CD4-positive, alpha-beta T cell treated with Interleukin-15 for 4 hours (primary cell): ENCODE measurements around the gene GNA14.
"Not testable (repeated sequence)": the region's sequence is repeated elsewhere in the genome, so short reads cannot be mapped to it uniquely, and the experiment has no call there.

Experiments used
- DNase-seq: peaks from one replicate; pipeline ENCODE4 v3.0.0-alpha.2; 2020; ENCODE audit warnings: low spot score

Gene GNA14

GRCh38 chr9:77643871-77644270 lies 4.3 kb downstream of the GNA14 start:
- no peak for DNase-seq

- DNase-seq: no peak
Measured at GRCh38 chr9:77640741-77641580, 7.2 kb downstream of the GNA14 start.

- no peak for DNase-seq
Measured at GRCh38 chr9:77632652-77633051, 15.5 kb downstream of the GNA14 start.

GRCh38 chr9:77628864-77629263 lies 19.3 kb downstream of the GNA14 start:
- DNase-seq: not testable (repeated sequence)

DNA sequence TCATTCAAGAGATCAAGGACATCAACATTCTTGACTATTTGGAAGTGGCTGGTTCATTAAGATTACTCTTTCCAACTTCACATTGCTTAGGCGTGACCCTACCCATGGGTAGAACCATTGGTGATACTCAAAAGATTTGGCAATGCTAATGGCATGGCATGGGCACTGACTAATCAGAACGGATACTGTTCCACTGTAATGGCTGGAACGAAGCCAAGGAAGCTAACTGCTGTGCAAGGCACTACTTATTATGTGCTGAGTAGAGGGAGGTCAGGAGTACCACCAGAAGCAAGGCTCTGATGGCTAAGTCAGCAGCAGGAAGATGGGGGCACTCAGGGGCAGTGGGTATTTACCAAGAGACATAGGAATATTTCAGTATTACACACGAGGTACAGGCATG lies 31.9 kb downstream of the GNA14 start:
- DNase-seq: no peak

DNA sequence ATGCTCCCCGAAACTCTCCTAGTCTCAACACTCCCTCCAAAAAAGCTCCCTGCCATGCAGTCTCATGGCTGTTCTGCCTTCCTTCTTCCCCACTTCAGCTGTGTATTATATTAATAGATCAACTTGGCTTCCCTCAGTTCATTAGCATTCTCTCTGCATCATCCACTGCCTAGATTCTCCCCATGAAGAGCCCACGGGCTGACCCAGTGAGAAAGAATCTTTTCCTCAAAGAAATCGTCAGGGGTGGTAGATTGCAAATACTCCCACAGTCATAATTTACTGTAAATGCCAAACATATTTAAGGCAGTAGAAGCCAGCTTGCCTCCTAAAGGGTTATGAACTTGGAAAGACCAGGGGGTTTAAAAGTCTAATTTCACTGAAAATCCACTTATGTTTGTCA lies 33.5 kb downstream of the GNA14 start:
- no peak for DNase-seq

DNA sequence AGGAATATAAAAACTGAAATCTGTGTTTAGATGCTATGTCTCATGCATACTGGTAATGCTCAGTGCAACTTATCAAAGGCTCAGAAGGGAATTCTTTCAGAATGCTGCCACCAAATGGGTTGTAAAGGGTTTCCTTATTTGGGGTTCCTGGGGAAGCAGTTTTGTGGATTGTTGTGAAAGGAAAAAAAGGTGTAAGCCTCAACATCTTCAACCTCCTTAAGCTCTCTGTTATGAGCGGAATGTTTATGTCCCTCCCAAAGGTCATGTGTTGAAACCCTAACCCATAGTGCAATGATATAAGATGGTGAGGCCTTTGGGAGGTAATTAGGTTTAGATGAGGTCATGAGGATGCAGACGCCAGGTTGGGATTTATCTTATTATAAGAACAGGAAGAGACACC lies 41.6 kb downstream of the GNA14 start:
- DNase-seq: no peak

DNA sequence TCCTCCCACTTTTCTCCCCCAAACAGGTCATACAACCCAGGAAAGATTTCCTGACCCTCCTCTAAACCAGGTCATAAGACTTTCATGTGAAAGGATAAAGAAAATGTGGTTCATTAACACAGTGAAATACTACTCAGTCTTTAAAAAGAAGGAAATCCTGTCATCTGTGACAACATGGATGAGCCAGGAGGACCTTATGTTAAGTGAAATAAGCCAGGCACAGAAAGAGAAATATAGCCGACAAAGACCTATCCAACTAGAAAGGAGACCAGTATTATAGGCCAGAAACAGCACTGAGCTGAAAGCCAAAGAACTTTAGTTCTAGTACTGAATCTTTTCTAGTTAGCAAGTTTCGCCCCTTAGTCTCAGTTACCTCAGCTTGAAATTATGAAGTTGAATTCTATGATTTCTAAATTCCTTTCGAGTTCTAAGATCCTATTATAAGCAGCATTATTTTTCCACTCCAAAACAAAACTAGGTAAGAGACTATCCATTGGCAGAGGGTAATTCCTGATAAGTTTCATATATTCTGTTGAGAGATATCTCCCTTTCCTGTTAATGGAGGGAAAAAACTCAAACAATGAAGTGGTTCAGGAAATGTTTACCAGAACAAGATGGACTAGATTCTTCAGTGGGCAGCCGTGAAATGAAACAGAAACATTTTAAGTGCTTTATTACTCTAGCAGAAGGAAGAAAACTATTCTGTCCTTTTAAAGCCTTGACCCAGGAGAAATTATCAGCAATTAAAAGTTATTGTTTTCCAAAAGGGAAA lies 42.5 kb downstream of the GNA14 start:
- no peak for DNase-seq

DNA sequence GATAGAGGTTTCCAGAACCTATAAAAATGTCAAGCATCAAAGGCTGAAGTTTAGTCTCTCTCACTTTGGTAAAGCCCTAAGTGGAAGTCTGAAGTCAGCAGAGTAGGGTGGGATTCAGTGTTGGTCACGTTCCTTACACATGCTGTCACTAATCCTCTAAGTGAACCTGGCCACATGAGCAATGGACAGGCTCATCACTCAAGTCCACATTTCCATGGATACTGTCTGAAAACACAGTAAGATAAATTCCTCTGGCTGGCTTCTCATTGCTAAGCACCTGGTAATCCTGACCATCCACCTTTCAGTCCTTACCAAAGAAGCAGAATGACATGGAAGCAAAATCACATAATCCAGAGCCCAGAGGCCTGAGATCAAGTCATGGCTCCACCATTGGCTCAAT lies 43.8 kb downstream of the GNA14 start:
- DNase-seq: no peak

DNA sequence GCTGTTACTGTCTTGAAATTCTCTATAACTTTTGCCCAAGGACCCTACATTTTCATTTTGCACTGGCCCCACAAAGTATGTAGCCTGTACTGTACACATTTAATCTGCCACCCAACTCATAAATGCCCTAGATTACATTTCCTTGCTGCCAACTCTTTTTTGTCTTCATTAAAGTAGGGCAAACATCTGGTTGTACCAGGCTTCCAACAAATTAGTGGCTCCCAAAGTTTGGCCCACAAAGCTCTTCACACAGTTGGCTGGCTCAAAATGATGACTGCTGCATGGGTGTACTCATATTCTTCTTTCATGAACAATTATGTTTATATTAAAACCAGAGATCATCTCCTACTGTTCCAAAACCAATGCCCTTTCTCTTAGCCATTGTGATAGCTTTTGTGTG lies 45.3 kb downstream of the GNA14 start:
- no peak for DNase-seq

GRCh38 chr9:77601476-77602099 lies 46.5 kb downstream of the GNA14 start:
- DNase-seq: no peak

DNA sequence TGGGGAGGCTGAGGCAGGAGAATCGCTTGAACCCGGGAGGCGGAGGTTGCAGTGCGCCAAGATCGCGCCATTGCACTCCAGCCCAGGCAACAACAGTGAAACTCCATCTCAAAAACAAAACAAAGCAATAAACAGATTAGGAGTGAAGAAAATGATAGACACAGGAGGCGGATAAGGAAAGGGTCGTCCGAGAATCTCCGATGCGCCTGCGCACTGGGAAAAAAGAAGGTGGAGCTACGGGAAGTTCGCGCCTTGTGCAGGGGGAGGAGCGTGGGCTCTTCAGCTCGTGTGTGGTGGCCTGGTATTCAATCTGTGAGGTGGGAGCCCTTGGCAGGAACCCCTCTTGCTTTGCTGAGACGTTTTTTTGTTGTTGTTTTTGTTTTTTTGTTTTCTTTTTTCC lies 47.3 kb downstream of the GNA14 start:
- DNase-seq: no peak

- no peak for DNase-seq
Measured at GRCh38 chr9:77599492-77599891, 48.6 kb downstream of the GNA14 start.

DNA sequence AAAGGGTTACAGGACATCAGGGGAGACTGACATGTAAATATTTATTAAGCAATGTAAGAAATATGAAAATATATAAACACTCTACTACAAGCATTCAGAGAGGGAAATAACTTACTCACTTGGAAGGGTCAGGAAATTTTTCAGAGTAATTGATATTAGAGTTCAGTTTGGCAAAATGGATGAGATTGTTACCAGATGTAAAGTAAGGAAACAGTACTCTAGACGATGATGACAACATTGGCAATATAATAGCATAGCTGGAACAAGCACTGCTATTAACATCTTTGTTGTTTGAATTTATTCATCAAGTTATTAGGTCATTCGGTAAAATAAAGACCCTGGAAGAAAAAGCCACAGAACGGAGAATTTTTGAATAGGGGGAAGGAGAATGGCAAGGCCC lies 49.1 kb downstream of the GNA14 start:
- no peak for DNase-seq

DNA sequence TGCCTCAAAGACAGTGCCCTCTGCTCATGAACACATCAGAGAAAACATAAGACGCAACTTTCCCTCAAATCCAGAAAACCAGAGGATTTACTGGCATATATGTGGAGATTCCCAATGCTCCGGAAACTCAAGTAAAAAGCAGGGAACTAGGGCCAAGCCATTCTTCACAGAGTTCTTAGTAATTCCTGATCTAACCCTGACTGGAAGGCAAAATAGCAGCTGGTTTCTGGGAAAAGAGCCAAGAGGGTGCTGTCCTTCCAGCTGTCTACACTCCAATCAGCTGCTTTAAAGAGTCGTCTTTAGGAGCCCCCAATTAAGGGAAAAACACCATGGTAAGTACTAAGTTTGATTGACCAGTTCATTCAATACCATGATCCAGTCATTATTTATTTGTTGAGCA lies 49.6 kb downstream of the GNA14 start:
- no peak for DNase-seq

DNA sequence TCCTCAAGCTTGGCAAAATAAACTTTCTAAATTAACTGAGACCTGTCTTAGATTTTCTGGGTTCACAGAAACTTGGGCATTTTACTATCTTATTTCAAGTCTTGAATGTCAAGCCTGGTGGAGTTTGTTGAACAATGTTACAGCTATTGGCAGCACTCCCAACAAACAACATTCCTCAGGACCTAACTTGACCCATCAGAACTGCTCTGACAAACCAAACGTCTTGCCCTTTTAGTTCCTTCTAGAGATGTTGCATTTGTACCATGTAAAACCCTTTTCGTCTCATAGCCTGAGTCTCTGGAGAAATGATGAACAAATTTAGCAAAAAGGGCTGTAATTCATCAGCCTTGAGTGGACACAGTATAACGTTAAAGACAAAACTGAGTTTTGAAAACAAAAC lies 51.1 kb downstream of the GNA14 start:
- no peak for DNase-seq

- no peak for DNase-seq
Measured at GRCh38 chr9:77595426-77596095, 52.6 kb downstream of the GNA14 start.

- DNase-seq: no peak
Measured at GRCh38 chr9:77594963-77595362, 53.2 kb downstream of the GNA14 start.

GRCh38 chr9:77593528-77593927 lies 54.6 kb downstream of the GNA14 start:
- DNase-seq: no peak

GRCh38 chr9:77592476-77592875 lies 55.6 kb downstream of the GNA14 start:
- no peak for DNase-seq

GRCh38 chr9:77589046-77589795 lies 58.9 kb downstream of the GNA14 start:
- DNase-seq: no peak
